ENCODE data around the gene SMKR1. TPM values are rescaled to one million over a fixed set of nuclear protein-coding genes. Genes with fewer than 3 reads are reported as not detected.
A peak's percentile ranks its signal among the peaks of the same experiment; 100 is the strongest.

Gene SMKR1
- total RNA-seq, 5 donors from 2014 or later (not counting 1 experiment from before 2014, with no cell fraction given): 1.3 to 3.6 (median 2.2) TPM

DNA sequence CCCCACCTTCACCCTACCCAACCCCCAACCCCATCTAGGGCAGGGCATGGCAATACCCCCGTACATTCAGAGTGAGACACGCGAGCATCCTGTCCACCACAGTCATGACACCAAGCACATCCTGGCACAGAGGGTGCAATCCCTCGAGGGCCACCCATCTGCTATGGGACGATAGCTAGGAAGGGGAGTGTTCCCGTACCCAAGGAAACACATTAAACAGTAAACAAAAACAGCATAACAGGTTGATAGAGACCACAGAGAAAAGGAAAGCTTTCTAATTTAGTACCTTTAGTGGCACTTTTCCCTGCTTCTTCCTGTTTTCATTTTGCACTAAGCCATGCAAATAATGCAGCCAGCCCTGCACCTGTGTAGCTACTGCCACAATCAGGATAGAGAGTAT lies 2.3 kb upstream of the SMKR1 start:
- Mint-ChIP-seq H3K4me1 (peaks cover 12 to 34% (median 15%) of the 10 kb centered on the region in 3 donors), H3K36me3 (no peaks in the 10 kb centered on the region), H3K9me3 (no peaks in the 10 kb centered on the region), H3K4me3 (peak overlapping the region in 1 of 3 donors; percentile 14), H3K27ac (no peak overlapping the region), H3K27me3 (no peaks in the 10 kb centered on the region)
- Histone ChIP-seq H3K4me3 (ENCODE audit: control insufficient read depth in 1 of 2, extremely low read depth in 1 of 2, low read length in 1 of 2) (no peak overlapping the region), H3K9me3 (no peaks in the 10 kb centered on the region), H3K4me1 (ENCODE audit: control insufficient read depth in 1 of 2, extremely low read depth in 1 of 2, insufficient read depth in 2 of 2, low read length in 2 of 2) (peaks cover 2 to 17% of the 10 kb centered on the region in 2 experiments), H3K27me3 (replicated peaks in 1 of 2; ENCODE audit: control insufficient read depth in 2 of 2, extremely low read depth in 1 of 2, insufficient read depth in 2 of 2, low read length in 1 of 2) (no peaks in the 10 kb centered on the region), H3K36me3 (ENCODE audit: control insufficient read depth in 2 of 2, extremely low read depth in 1 of 2, insufficient read depth in 1 of 2, low read length in 1 of 2) (no peaks in the 10 kb centered on the region), H3K27ac (ENCODE audit: low read length) (no peak overlapping the region)
- ChIA-PET CTCF (interaction anchor here (0.6 to 0.7 kb wide), 3 partner anchors 41 to 464 kb away, joined by 4 to 6 read pairs (median 5); no protein-coding TSS in a partner anchor), POLR2A (no interaction called here)
- no peak for ATAC-seq (replicated peaks in 1 of 4)
- DNase-seq: peak in 3 of 35 experiments; percentile 6 to 17 (median 15)
- 85% methylated on average over 2 of the region's 6 CpGs for WGBS (ENCODE audit: insufficient coverage)

DNA sequence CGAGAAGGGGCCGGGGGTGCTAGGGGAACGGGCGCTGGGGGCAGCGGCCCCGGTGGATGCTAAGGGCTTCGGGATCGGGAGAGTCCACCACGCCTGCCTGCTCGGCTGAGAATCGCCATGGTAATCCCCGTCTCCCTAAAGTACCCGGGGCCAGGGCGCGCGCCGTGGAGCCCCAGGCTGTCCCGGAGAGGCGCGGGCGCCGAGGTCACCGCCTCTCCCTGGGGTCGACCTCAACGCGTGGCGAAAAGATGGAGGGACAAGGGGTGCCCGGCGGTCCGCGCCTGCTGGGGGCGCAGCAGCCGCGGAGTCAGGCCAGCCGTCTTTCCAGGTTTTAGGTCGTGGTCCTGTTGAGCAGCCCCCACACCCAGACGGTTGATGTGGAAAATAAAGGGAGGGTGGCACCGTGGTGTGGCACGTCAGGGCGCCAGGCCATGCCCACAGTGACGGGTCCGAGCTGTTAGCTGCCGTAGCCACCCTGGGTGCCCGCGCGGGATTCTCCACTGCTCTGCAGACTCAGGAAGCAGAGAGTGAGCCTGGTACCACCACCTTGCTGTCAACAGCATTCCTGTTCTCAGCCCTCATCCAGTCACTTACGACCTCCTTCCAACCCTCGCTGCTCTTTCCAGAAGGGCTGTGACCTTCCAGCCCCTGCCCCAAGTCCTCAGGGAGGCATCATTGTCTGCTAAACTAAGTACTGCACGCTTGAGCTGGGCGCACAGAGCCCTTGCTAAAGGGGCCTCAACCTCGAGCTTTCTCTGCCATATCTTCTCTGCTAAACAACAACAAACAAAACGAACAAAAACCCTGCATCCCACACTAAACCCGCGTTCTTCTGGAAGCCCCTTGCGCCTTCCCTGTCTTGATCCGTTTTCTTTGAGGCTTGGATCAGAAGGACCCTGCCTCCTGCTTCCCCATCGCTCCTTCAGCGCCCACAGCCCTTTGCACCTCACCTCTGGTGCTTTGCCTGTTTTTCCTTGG lies 666 bp downstream of the SMKR1 start:
- Mint-ChIP-seq H3K9me3 (no peaks in the 10 kb centered on the region), H3K27me3 (no peaks in the 10 kb centered on the region), H3K4me3 (peak overlapping the region; percentile 76 to 87 (median 80)), H3K36me3 (no peaks in the 10 kb centered on the region), H3K27ac (peak overlapping the region; percentile 77), H3K4me1 (peaks cover 12 to 24% (median 15%) of the 10 kb centered on the region in 3 donors)
- peak in 10 of 35 experiments; percentile 3 to 26 (median 6) for DNase-seq
- ChIA-PET POLR2A (interaction anchor here in 1 of 2 donors (0.6 to 0.7 kb wide), 2 partner anchors 45 to 175 kb away, joined by 4 to 6 read pairs; no protein-coding TSS in a partner anchor), CTCF (interaction anchor here (0.5 to 0.6 kb wide), 2 partner anchors 41 to 679 kb away, joined by 3 to 6 read pairs; no protein-coding TSS in a partner anchor)
- Histone ChIP-seq H3K9me3 (no peaks in the 10 kb centered on the region), H3K4me1 (ENCODE audit: control insufficient read depth in 1 of 2, extremely low read depth in 1 of 2, insufficient read depth in 2 of 2, low read length in 2 of 2) (peaks cover 2 to 17% of the 10 kb centered on the region in 2 experiments), H3K27ac (ENCODE audit: low read length) (peak overlapping the region; percentile 28), H3K4me3 (ENCODE audit: control insufficient read depth in 1 of 2, extremely low read depth in 1 of 2, low read length in 1 of 2) (peak overlapping the region in 1 of 2 donors; percentile 63), H3K27me3 (replicated peaks in 1 of 2; ENCODE audit: control insufficient read depth in 2 of 2, extremely low read depth in 1 of 2, insufficient read depth in 2 of 2, low read length in 1 of 2) (no peaks in the 10 kb centered on the region), H3K36me3 (ENCODE audit: control insufficient read depth in 2 of 2, extremely low read depth in 1 of 2, insufficient read depth in 1 of 2, low read length in 1 of 2) (no peaks in the 10 kb centered on the region)
- WGBS (ENCODE audit: insufficient coverage): 17% methylated on average over 46 of the region's 58 CpGs
- peak in 2 of 4 experiments; percentile 13 to 20 for ATAC-seq (replicated peaks in 1 of 4)

DNA sequence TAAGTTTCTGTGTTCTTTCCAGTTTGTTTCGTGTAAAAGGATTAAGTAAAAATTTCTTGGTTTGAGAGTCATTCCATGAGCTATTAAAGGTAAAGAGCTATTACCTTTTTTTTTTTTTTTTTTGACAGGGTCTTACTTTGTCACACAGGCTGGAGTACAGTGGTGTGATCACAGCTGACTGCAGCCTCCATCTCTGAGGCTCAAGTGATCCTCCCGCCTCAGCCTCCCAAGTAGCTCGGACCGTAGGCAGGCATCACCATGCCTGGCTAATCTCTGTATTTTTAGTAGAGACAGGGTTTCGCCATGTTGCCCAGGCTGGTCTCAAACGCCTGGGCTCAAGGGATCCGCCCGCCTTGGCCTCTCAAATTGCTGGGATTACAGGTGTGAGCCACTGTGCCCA lies 1.4 kb downstream of the SMKR1 start:
- Mint-ChIP-seq H3K4me1 (peaks cover 12 to 24% (median 15%) of the 10 kb centered on the region in 3 donors), H3K36me3 (no peaks in the 10 kb centered on the region), H3K9me3 (no peaks in the 10 kb centered on the region), H3K27ac (peak overlapping the region in 1 of 2 donors; percentile 77), H3K27me3 (no peaks in the 10 kb centered on the region), H3K4me3 (peak overlapping the region; percentile 76 to 87 (median 80))
- no peaks in the 10 kb centered on the region for H3K9me3 ChIP-seq
- ATAC-seq (replicated peaks in 1 of 4): no peak
- H3K4me1 ChIP-seq (ENCODE audit: control insufficient read depth in 1 of 2, extremely low read depth in 1 of 2, insufficient read depth in 2 of 2, low read length in 2 of 2): peaks cover 2 to 17% of the 10 kb centered on the region in 2 experiments
- 96% methylated on average over 4 of the region's 8 CpGs for WGBS (ENCODE audit: insufficient coverage)
- DNase-seq: no peak
- POLR2A ChIA-PET: interaction anchor here in 1 of 2 donors (0.6 kb wide), 1 partner anchor 44 kb away, joined by 4 read pairs; no protein-coding TSS in a partner anchor
- H3K4me3 ChIP-seq (ENCODE audit: control insufficient read depth in 1 of 2, extremely low read depth in 1 of 2, low read length in 1 of 2): no peak overlapping the region
- H3K27me3 ChIP-seq (replicated peaks in 1 of 2; ENCODE audit: control insufficient read depth in 2 of 2, extremely low read depth in 1 of 2, insufficient read depth in 2 of 2, low read length in 1 of 2): no peaks in the 10 kb centered on the region
- CTCF ChIA-PET: interaction anchor here in 1 of 2 donors (0.5 kb wide), 1 partner anchor 41 kb away, joined by 3 read pairs; no protein-coding TSS in a partner anchor
- no peak overlapping the region for H3K27ac ChIP-seq (ENCODE audit: low read length)
- H3K36me3 ChIP-seq (ENCODE audit: control insufficient read depth in 2 of 2, extremely low read depth in 1 of 2, insufficient read depth in 1 of 2, low read length in 1 of 2): no peaks in the 10 kb centered on the region

DNA sequence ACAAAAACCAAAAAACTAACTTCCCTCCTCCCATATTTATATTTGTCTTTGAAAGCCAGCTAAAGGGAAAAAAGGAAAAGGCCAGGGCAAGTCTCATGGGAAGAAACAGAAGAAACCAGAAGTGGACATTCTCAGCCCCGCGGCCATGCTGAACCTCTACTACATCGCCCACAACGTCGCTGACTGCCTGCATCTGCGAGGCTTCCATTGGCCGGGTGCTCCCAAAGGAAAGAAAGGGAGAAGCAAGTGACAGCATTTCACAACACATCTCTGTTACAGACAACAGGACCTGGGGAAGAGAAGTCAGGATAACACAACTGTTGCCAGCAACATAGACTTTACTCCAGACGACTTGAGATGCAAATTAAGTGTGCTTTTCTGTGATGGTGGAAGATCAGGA lies 9.9 kb downstream of the SMKR1 start:
- no peaks in the 10 kb centered on the region for H3K4me1 ChIP-seq (ENCODE audit: control insufficient read depth in 1 of 2, extremely low read depth in 1 of 2, insufficient read depth in 2 of 2, low read length in 2 of 2)
- H3K9me3 Mint-ChIP-seq: no peaks in the 10 kb centered on the region
- ChIA-PET POLR2A (no interaction called here), CTCF (no interaction called here)
- H3K27ac Mint-ChIP-seq: no peak overlapping the region
- no peak for ATAC-seq (replicated peaks in 1 of 4)
- WGBS (ENCODE audit: insufficient coverage): no CpG with 5 or more reads among the region's 8 CpGs
- H3K4me1 Mint-ChIP-seq: no peaks in the 10 kb centered on the region
- H3K4me3 Mint-ChIP-seq: no peak overlapping the region
- H3K36me3 Mint-ChIP-seq: no peaks in the 10 kb centered on the region
- no peak overlapping the region for H3K4me3 ChIP-seq (ENCODE audit: control insufficient read depth in 1 of 2, extremely low read depth in 1 of 2, low read length in 1 of 2)
- no peaks in the 10 kb centered on the region for H3K27me3 ChIP-seq (replicated peaks in 1 of 2; ENCODE audit: control insufficient read depth in 2 of 2, extremely low read depth in 1 of 2, insufficient read depth in 2 of 2, low read length in 1 of 2)
- H3K27me3 Mint-ChIP-seq: no peaks in the 10 kb centered on the region
- H3K27ac ChIP-seq (ENCODE audit: low read length): no peak overlapping the region
- DNase-seq: no peak
- H3K36me3 ChIP-seq (ENCODE audit: control insufficient read depth in 2 of 2, extremely low read depth in 1 of 2, insufficient read depth in 1 of 2, low read length in 1 of 2): no peaks in the 10 kb centered on the region
- no peaks in the 10 kb centered on the region for H3K9me3 ChIP-seq

DNA sequence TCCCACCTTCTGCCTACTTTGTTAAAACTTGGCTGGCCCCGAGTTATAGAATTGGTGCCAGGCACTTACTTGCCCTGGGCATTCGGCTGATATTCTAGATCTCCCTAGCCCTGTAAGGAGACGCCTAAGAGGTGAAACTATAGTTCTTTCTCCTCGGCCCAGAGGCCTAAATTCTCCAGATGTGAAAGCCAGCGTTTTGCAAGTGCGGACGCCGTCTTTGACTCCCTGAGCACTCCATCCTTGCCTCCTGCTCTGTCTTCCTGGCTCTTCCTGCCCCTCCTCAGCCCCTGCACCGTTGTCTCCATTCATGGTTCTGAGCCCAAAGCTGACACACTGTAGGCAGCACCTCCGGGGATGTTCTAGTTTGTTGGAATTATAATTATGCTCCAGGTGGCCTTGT lies 11.2 kb downstream of the SMKR1 start:
- Histone ChIP-seq H3K4me1 (ENCODE audit: control insufficient read depth in 1 of 2, extremely low read depth in 1 of 2, insufficient read depth in 2 of 2, low read length in 2 of 2) (no peaks in the 10 kb centered on the region), H3K36me3 (ENCODE audit: control insufficient read depth in 2 of 2, extremely low read depth in 1 of 2, insufficient read depth in 1 of 2, low read length in 1 of 2) (no peaks in the 10 kb centered on the region), H3K4me3 (ENCODE audit: control insufficient read depth in 1 of 2, extremely low read depth in 1 of 2, low read length in 1 of 2) (no peak overlapping the region), H3K27me3 (replicated peaks in 1 of 2; ENCODE audit: control insufficient read depth in 2 of 2, extremely low read depth in 1 of 2, insufficient read depth in 2 of 2, low read length in 1 of 2) (no peaks in the 10 kb centered on the region), H3K9me3 (no peaks in the 10 kb centered on the region), H3K27ac (ENCODE audit: low read length) (no peak overlapping the region)
- H3K27ac Mint-ChIP-seq: no peak overlapping the region
- no peaks in the 10 kb centered on the region for H3K36me3 Mint-ChIP-seq
- CTCF ChIA-PET: no interaction called here
- H3K4me3 Mint-ChIP-seq: no peak overlapping the region
- H3K9me3 Mint-ChIP-seq: no peaks in the 10 kb centered on the region
- H3K4me1 Mint-ChIP-seq: no peaks in the 10 kb centered on the region
- ATAC-seq (replicated peaks in 1 of 4): no peak
- no peak for DNase-seq
- no peaks in the 10 kb centered on the region for H3K27me3 Mint-ChIP-seq
- POLR2A ChIA-PET: no interaction called here
- WGBS (ENCODE audit: insufficient coverage): 93% methylated on average over 8 of the region's 10 CpGs

DNA sequence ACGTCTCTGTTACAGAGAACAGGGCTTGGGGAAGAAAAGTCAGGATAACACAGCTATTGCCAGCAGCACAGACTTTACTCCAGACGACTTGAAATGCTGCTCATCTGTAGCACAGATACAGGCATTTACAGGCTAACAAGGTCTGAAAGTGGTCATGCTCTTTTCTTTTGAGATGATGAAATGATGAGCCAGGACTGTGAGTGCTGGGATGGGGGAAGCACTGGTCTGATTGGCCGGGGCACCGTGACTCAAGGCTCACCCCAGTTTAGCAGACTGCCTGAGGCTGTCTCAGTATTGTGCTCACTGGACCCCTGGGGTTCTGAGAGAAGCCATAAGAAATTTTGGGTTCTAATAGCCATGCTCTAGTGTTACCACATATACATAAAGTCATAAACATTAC lies 12.4 kb downstream of the SMKR1 start:
- H3K36me3 ChIP-seq (ENCODE audit: control insufficient read depth in 2 of 2, extremely low read depth in 1 of 2, insufficient read depth in 1 of 2, low read length in 1 of 2): no peaks in the 10 kb centered on the region
- POLR2A ChIA-PET: no interaction called here
- Mint-ChIP-seq H3K9me3 (no peaks in the 10 kb centered on the region), H3K27ac (no peak overlapping the region), H3K36me3 (no peaks in the 10 kb centered on the region), H3K4me1 (no peaks in the 10 kb centered on the region), H3K4me3 (no peak overlapping the region), H3K27me3 (peaks cover 0 to 2% of the 10 kb centered on the region in 2 donors)
- DNase-seq: no peak
- no peak for ATAC-seq (replicated peaks in 1 of 4)
- 86% methylated on average over 4 of the region's 4 CpGs for WGBS (ENCODE audit: insufficient coverage)
- peaks cover 0 to 3% of the 10 kb centered on the region in 2 experiments for H3K27me3 ChIP-seq (replicated peaks in 1 of 2; ENCODE audit: control insufficient read depth in 2 of 2, extremely low read depth in 1 of 2, insufficient read depth in 2 of 2, low read length in 1 of 2)
- H3K9me3 ChIP-seq: no peaks in the 10 kb centered on the region
- H3K27ac ChIP-seq (ENCODE audit: low read length): no peak overlapping the region
- H3K4me1 ChIP-seq (ENCODE audit: control insufficient read depth in 1 of 2, extremely low read depth in 1 of 2, insufficient read depth in 2 of 2, low read length in 2 of 2): no peaks in the 10 kb centered on the region
- H3K4me3 ChIP-seq (ENCODE audit: control insufficient read depth in 1 of 2, extremely low read depth in 1 of 2, low read length in 1 of 2): no peak overlapping the region
- CTCF ChIA-PET: interaction anchor here in 1 of 2 donors (0.6 kb wide), 1 partner anchor 123 kb away, joined by 3 read pairs; no protein-coding TSS in a partner anchor

All from T-cell (primary cell).